ENCODE data around the gene UBE2I.
"Not testable (repeated sequence)": the region's sequence is repeated elsewhere in the genome, so short reads cannot be mapped to it uniquely, and the experiment has no call there.

UBE2I gene

DNA sequence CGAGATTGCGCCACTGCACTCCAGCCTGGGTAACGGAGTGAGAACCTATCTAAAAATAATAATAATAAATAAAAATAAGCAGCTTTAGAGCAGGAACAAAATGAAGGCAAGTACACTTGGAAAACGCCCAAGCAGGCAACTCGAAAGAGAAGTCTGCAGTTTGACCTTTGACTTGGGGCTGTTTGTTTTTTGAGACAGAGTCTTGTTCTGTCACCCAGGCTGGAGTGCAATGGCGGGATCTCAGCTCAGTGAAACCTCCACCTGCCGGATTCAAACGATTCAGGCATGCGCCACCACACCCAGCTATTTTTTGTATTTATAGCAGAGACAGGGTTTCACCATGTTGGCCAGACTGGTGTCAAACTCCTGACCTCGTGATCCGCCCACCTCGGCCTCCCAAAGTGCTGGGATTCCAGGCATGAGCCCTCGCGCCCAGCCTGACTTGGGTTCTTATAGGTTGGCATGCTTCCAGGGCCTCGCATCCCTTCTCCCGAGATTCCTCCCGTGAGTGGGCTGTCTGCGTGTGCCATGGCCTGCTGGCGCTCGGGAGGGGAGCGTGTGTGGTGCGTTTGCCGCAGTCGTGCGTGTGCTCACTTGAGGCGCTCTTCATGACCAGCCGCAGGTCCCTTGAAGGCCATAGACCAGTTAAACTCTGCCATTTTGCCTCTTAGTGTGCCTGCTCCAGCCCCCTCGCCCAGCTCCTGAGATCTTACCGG is 18.4 kb upstream of the UBE2I start:
- no peak overlapping the region for H3K4me3 ChIP-seq
- H3K27ac ChIP-seq: no peak overlapping the region

DNA sequence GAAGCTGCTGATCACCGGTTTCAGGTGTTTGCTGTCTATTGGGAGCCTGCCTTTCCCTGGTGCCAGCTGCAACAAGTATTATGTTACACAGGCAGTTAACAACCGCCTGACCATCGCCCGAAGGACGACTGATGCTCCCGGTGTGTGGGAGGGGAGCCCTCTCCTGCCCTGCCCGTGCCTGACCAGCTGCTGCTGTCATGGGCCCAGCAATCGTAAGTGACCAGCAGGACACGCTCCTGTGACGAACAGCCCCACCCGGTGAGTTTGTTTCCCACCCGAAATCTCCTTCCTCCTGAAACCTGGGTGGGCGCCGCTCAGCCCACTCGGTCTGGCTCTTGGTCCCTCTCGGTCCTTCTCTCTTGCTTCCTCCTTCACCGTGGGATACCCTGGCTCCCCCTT is 17.9 kb upstream of the UBE2I start:
- Histone ChIP-seq H3K4me3 (no peak overlapping the region), H3K27ac (no peak overlapping the region)

DNA sequence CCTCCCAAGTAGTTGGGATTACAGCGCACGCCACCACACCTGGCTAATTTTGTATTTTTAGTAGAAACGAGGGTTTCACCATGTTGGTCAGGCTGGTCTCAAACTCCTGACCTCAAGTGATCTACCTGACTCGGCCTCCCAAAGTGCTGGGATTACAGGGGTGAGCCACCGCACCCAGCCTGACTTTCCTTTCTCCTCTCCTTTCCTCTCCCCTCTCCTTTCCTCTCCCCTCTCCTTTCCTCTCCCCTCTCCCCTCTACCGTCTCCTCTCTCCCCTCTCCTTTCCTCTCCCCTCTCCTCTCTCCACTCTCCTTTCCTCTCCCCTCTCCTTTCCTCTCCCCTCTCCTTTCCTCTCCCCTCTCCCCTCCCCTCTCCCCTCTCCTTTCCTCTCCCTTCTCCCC is 17.2 kb upstream of the UBE2I start:
- not testable (repeated sequence) for H3K27ac ChIP-seq

DNA sequence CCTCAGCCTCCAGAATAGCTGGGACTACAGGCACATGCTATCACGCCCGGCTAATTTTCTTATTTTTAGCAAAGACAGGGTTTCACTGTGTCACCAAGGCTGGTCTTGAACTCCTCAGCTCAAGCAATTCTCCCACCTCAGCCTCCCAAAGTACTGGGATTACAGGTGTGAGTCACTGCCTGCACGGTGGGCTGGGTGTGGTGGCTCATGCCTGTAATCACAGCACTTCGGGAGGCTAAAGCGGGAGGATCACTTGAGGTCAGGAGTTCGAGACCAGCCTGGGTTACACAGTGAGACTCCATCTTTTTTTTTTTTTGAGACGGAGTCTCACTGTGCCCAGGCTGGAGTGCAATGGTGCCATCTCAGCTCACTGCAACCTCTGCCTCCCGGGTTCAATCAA is 16.6 kb upstream of the UBE2I start:
- H3K4me3 ChIP-seq, H3K27ac ChIP-seq: not testable (repeated sequence)

More for the DNA sequence above, 17.2 kb upstream of the UBE2I start:
- H3K4me3 ChIP-seq: not testable (repeated sequence)

DNA sequence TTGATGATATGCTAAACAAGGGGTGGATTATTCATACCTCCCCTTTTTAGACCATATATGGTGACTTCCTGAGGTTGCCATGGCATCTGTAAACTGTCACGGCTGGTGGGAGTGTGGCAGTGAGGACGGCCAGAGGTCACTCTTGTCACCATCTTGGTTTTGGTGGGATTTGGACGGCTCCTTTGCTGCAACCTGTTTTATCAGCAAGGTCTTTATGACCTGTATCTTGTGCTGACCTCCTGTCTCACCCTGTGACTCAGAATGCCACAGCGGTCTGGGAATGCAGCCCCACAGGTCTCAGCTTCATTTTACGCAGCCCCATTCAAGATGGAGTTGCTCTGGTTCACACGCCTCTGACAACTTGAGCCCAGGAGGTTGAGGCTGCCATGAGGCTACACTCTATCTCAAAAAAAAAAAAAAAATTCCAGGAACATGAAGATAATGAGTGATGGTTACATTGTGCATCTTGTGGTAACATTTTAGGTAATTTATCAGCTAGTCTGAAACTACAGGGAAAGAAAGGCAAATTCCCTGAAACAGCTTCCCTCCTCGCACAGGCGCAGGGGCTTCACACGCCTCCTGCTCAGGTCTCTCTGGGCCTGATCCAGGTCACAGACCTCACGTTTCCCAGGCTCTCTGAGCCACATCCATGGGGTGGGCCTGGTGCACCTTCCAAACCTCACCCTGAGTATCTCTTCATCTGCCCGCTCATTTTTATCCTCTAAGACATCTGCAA is 15.3 kb upstream of the UBE2I start:
- H3K4me3 ChIP-seq: no peak overlapping the region
- H3K27ac ChIP-seq: no peak overlapping the region

DNA sequence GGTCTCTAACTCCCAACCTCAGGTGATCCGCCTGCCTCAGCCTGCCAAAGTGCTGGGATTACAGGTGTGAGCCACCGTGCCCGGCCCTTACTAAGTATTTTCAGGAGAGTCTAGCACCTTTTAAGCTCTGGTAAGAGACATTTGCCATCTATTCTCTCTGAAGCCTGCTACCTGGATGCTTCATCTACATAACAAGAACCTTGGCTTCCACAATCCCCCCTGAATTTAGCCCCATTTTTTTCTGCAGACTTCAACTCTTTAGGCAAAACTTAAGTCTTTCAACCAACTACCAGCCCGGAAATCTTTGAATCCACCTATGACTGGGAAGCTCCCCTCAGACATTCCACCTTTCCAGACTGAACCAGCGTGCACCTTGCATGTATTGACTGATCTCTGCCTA is 14.0 kb upstream of the UBE2I start:
- Histone ChIP-seq H3K4me3 (no peak overlapping the region), H3K27ac (no peak overlapping the region)

DNA sequence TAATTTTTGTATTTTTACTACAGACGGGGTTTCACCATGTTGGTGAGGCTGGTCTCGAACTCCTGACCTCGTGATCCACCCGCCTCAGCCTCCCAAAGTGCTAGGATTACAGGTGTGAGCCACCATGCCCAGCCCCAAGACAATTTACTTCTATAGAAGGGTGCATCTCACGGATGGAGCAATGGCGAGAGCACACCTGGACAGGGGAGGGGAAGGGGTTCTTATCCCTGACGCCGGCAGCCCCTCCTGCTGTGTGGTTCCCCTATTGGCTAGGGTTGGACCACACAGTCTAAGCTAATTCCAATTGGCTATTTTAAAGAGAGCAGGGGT is 12.8 kb upstream of the UBE2I start:
- H3K4me3 ChIP-seq, H3K27ac ChIP-seq: not testable (repeated sequence)

DNA sequence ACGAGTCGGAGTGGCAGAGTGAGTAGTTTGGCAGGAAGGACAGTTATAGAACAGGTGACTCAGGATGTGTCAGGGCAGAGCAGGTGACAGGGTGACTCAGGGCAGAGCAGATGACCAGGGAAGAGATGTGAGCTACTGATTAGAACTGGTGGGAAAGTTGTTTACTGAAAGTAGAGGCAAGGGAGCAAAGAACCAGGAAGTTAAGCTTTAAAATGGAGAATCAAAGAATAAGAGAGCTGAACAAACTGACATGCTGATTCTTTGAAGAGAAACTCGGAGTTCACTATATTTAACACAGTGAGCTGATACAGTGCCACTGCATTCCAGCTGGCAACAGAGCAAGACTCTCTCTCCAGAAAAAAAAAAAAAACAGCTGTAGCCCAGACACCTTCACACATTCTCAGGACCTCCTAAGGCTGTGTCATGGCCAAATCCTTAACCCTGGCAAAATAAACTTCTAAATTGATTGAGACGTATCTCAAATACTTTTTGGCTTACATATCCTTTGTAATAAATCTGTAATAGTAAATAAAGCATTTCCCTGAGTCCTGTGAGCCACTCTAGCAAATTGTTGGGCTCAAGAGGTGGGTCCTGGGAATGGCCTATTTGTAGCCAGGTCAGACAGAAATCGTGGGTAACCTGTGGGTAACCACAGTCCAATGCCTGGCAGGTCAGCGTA is 12.3 kb upstream of the UBE2I start:
- peak overlapping the region in 1 of 21 experiments; percentile 16 for H3K27ac ChIP-seq
- H3K4me3 ChIP-seq: no peak overlapping the region

DNA sequence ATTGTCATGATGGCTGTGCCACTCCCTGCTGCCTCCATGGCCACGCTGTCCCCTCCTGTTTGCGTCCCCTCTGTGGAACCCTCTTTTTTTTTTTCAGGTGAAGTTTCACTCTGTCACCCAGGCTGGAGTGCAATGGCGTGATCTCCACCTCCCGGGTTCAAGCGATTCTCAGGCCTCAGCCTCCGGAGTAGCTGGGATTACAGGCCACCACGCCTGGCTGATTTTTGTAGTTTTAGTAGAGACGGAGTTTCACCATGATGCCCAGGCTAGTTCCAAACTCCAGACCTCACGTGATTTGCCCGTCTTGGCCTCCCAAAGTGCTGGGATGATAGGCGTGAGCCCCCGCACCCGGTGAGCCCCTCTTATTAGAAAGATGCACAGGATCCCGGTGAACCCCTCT is 11.0 kb upstream of the UBE2I start:
- no peak overlapping the region for H3K27ac ChIP-seq
- H3K4me3 ChIP-seq: no peak overlapping the region

DNA sequence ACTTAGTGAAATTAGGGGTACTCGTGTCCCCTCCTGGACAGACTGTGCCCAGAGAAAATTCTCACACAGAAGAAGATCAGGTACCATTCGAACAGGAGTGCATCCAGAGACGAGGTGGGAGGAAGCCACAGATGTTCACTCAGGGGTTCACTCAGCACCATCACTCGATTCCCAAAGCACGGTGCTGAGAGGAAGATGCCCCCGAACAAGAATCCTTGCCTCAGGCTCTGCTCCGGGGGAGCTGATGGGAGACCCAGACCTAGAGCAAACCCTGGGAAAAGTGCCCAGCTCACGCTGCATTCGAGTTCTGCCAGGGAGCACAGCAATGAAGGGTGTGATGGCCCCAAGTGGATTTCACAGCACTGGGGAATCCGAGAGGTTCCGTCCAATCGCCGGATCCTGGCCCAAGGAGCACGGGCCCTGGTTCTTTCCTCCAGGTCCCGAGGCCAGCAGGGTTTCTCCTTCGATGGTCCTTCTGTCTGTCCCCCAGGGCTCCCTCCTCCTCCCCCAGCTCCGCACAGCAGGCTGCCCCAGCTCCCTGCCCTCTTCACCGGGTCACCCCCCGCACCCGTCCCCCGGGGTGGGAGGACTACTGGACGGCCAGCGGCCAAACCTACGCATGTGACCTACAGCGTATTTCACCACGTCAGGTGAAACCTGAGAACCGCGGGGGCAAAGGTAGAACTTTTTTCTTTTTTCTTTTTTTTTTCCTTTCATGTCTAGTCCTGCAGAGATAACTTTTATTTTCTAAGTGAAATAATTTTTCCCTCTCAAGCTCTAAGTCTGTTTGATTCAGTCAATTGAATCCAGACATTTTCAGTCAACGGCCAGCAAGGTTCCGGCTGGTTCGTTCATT is 10.2 kb upstream of the UBE2I start:
- H3K4me3 ChIP-seq: no peak overlapping the region
- H3K27ac ChIP-seq: no peak overlapping the region

DNA sequence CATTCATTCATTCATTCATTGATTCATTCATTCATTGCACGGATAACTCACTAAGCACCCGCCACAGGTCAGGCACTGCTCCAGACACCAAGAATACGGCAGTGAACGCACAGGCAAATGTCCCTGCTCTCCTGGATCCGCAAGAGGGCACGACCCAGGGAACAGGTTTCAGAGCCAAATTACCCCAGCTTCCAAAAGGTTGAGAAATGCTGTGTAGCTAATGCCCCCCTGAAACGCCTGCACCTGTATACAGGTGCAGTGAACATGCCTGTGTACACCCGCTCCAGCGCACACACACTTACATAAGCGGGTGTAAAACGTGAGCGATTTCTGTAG is 9.6 kb upstream of the UBE2I start:
- Histone ChIP-seq H3K4me3 (no peak overlapping the region), H3K27ac (no peak overlapping the region)

DNA sequence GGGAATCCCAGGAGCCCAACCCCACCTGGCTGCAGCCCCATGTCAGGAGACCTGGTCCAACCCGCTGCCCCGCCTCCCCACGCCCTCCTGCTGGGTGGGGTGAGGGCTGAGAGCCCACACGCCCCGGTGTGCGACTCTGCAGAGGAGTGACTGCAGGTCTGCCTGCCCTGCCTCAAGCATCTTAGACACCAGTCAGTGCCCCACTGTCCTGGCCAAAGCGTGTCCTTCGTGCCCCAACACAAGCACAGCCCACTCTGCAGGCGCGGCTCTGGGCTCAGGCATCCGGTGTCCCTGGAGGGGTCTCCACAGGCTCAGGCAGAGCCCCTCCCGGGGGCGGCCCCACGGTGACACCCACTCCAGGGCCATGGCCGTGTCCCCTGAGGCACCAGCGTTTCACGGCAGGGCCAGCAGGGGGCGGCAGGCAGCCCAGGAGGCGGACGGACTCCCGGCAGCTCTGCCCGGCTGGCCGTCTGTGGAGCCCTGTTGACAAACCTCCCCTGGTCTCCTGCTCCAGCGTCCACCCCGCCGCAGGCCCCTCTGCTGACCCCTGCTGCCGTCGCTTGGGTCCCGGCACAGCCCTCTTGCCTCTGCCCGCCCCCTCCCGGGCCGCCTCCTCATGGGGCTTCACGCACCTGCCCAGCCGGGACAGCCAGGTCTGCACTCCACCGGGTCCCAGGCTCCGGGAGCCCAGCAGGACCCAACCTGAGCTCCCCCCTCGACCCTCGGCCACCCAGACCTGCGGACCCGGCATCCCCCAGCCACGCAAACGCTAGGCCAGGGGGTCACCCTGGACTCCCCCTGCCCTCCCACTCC is 8.6 kb upstream of the UBE2I start:
- H3K27ac ChIP-seq: peak overlapping the region in 1 of 21 experiments; percentile 3
- H3K4me3 ChIP-seq: peak overlapping the region in 1 of 7 experiments; percentile 9

DNA sequence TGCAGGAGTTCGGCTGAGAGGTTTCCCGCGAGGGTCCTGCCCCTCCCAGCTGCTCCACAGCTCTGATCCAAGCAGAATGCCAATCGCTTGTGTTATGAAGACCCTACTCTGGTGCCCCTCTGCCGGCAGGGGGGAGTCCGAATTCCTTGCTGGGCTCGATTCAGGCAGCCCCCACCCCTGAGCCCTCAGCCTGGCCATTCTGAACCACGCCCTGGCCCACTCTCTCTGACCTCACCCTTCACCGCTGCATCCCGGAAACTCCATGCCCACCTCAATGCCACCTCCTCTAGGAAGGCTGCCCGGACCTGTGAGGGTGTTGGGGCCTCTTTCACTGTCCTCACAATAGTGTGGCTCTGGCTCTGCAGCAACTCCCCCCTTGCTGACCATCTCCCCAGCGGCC is 7.9 kb upstream of the UBE2I start:
- Histone ChIP-seq H3K27ac (no peak overlapping the region), H3K4me3 (no peak overlapping the region)

DNA sequence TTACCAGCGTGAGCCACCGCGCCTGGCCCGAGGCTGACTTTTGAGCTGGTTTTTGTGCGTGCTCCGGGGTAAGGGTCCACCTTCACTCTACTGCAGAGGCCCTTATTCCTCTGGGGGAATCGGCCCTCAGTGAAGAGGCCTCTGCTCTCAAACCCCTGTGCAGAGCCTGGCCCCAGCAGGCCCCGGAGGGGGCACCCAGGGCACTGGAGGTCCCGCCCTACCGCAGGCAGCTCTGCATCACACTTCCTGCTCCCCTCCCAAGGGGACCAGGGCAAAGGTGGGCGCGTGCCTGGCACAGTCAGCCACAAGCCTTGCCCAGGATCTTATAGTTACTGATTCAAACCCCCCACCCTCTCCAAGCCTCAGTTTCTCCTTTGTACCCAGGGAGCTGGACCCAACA is 3.6 kb upstream of the UBE2I start:
- H3K4me3 ChIP-seq: no peak overlapping the region
- no peak overlapping the region for H3K27ac ChIP-seq

DNA sequence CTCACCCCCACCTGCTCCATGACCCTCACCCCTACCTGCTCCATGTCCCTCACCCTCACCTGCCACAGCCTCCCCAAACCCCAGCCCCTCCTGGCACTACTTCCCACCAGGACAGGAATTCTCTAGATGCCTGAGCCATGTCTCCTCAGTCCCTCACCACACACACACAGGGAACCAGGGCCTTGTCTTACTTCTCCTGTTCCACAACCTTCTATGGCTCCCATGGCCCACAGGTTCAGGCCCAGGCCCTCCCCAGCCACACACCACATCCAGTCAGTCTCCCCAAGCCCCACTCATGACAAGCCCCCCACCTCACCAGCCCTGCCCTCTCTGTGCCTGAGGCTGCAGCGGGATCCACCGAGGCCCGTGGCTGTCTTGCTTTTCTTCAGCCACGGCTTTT is 3.1 kb upstream of the UBE2I start:
- H3K4me3 ChIP-seq: no peak overlapping the region
- no peak overlapping the region for H3K27ac ChIP-seq

DNA sequence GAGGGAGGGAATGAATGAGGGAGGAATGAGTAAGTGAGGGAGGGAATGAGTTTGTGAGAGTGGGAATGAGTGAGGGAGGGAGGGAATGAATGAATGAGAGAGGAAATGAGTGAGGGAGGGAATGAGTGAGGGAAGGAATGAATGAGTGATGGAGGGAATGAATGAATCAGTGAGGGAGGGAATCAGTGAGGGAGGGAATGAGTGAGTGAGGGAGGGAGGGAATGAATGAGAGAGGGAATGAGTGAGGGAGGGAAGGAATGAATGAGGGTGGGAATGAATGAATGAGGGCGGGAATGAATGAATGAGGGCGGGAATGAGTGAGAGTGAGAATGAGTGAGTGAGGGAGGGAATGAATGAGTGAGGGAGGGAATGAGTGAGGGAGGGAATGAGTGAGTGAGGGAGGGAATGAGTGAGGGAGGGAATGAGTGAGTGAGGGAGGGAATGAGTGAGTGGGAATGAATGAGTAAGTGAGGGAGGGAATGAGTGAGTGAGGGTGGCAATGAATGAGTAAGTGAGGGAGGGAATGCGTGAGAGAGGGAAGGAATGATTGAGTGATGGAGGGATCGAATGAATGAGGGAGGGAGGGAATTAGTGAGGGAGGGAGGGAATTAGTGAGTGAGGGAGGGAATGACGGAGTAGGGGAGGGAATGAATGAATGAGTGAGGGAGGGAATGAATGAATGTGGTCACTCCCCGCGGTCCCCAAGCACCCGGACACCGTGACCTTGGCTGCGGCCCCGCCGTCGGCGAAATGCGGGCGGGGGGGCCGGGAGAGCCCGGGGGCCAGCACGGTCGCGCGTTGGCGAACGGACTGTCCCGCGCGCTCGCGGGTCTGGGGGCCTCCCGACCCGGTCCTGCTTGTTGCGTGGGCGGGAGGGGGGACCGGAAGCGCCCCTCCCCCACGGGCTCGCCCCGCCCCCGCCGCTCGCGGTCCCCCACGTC is 1.1 kb upstream of the UBE2I start:
- Histone ChIP-seq H3K27ac (peak overlapping the region; percentile 90 to 100 (median 100)), H3K4me3 (peak overlapping the region; percentile 42 to 86 (median 59))

DNA sequence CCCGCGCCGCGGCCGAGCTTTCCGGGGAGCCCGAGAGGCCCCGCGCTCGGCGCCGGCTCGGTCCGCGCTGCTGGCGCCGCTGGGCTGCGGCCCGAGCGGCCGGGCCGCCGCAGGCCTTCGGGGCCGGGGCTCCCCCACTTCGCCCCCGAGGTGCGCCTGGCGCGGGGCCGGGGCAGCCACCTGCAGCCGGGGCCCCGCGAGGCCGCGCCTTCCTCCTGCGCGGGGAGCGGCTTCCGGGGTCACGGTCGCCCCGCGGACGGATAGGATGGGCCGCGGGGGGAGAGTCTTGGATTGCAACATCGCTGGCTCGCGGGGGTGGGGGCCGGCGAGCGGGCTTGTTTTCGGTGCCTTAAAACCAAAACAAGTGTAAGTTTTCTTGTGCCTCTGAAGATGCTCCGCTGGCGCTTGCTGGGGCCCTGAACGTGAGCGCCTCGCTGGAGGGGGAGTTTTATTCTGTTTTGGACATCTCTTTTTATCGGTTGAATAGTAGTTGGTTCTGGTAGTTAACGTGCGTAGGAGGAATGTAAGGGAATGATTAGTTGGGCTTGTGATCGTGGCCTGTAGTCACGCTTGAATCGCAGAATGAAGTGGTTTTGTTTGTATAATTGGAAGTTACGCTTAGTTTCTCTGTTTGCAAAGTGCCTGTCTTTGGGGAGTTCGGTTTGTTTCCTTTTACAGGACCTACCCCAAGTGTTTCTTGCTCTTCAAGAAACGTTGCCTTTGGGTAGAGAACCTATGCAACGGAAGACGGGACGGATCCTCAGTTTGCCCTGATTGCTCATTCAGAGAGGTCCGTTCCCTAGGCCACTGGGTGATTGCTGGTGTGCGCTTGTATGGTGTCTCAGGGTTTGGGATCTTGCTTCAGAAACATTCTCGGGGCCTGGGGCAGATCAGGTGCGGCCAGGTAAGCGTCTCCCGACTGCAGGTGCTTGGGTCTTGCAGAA is 724 bp downstream of the UBE2I start:
- peak overlapping the region in 20 of 21 experiments; percentile 54 to 100 (median 84) for H3K27ac ChIP-seq
- H3K4me3 ChIP-seq: peak overlapping the region; percentile 46 to 86 (median 80)
